Ovary (tissue), 3 donors: Measurements from ENCODE around the gene HSPA8.

Source experiments
- CTCF ChIP-seq, 3 donors: fragments of 450-650 bp in 2 of 3; fragments of 200-600 bp in 1 of 3; IDR thresholded peaks; one replicate each; pipeline versions ENCODE4 v1.5.1 to v1.8.0; 2016 to 2022; ENCODE audit warnings: antibody characterized with exemption in 3 of 3, mild to moderate bottlenecking in 1 of 3
- EP300 ChIP-seq: sonication (generic); formaldehyde crosslinking; IDR thresholded peaks from one replicate; pipeline ENCODE4 v1.6.1; 2017; ENCODE audit warnings: antibody characterized with exemption
- donor health status: DM: no; HTN: no; CAD: no.

GRCh38 chr11:123033895-123034294, 28.0 kb downstream of the HSPA8 start:
- no peak for TF ChIP-seq CTCF (IDR thresholded peaks at IDR 0.05)
- TF ChIP-seq EP300 = no peak
